LoVo (cell line): ENCODE data around the gene PIK3AP1.
A peak's percentile ranks its signal among the peaks of the same experiment; 100 is the strongest.
"Not testable (repeated sequence)": the region's sequence is repeated elsewhere in the genome, so short reads cannot be mapped to it uniquely, and the experiment has no call there.

Experiments
- DNase-seq: peaks from one replicate; pipeline ENCODE4 v3.0.0-alpha.2; 2016; ENCODE audit warnings: low spot score

The PIK3AP1 gene

DNA sequence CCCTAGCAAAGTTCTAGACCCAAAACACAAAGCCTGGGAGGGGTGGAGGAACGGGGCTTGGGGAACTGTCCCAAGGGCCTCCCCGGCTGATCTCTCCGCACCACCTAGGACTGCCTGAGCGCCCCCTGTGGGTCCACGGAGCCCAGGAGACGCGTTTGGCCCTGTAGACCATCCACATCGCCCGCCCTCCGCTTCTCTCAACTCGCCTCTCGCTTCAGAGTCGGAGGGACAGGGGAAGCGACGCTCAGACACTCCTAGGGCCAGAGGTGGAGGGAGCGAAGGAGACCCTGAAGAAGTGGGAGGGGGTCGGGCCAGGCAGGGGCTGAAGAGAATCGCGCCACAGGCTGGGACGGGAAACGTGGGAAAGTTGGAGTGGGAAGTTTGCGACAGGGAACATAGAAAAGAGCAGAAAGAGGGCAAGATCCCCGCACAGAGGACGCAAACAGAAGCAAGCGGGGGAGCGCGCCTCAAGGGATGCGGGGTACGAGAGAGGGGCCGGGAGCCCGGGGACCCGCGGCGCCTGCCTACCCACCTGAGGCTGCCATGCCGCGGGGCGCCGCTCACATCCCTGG lies 378 bp downstream of the PIK3AP1 start:
- peak; percentile 65 for DNase-seq

DNA sequence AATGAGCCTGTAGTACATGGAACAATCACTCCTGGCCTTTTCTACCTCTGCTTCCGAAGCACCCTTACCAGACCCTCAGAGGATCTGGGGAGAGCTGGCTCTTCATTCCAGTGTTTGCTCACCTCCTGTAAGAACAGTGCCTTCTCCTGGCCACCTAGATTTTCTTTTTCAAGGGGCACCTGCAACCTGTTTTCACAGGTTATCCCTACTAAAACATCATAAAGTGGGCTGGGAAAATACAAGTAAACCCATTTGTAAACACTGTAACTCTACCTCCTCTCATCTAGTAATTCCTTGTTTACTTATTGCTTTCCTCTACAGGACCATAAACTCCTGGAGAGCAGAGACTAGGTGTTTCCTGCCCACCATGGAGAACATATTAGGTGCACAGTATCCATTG lies 1.1 kb downstream of the PIK3AP1 start:
- DNase-seq, result no peak

DNA sequence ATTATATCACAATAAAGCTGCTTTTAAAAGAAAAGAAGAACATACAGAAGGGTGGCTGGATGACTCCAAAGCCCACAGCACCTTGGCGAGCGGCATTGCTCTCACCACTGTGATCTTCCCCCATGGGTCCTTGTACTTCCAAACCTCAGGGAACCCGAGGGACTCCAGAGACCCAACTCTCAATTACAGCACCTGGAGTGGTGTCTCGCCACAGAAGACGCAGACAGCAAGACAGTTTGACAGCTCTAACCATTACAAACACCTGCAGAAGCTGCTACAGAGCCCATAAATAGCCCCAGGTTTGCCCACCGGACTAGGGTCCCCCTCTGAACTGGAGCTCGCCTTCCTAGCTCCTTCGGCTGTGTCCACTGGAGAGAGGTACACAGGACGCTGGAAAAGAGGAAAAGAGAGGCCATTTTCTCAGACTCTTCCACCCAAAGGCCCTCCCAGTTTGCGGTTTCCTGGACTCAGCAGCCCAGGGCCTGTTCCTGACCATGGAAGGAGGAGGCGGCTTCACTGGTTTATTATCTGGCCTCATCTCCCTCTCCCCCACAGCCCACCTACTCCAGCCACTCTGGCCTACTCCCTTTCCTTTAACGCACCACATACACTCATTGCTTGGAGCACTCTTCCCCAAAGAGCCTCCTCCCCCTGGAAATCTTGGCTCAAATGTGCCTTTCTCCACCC lies 1.9 kb downstream of the PIK3AP1 start:
- DNase-seq, result no peak

DNA sequence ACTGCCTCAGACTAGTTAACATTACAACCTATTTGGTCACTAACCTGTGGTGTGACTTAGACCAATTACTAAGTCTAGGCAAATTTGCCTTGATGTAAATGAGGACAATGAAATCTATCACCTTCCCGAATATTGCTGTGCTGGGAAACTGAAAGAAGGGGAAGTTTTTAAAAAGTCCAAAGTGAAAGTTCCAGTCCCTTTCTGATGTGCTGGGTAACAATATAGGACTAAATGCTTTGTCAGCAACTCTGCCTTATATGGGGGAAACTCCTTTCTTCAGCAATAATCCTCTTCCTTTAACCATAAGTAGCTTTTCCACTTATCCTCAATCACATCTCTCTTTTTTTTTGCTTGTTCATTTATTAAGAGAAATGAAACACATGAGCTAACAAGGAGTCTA lies 3.9 kb downstream of the PIK3AP1 start:
- DNase-seq, result no peak

DNA sequence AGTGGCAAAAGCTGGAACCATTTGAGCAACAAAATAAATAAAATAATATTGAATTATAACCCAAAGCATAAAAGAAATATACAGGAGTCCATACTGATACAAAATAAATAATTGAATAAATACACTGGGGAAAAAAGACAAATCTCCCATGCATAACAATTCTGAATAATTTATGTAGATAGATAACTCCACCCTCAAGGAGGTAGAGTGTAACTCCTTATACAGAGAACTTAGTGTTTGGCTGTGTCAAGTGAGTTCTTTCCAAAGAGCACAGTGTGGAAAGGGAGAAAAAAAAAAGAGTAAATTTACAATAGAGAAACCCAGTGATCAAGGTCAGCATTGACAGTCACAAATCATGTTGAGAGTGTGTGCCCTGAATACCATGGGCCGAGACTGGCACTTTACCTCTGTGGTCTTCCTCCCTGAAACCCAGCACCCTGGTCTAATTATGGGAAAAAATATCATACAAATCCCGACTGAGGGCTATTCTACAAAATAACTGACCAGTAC lies 5.5 kb downstream of the PIK3AP1 start:
- DNase-seq, result no peak

DNA sequence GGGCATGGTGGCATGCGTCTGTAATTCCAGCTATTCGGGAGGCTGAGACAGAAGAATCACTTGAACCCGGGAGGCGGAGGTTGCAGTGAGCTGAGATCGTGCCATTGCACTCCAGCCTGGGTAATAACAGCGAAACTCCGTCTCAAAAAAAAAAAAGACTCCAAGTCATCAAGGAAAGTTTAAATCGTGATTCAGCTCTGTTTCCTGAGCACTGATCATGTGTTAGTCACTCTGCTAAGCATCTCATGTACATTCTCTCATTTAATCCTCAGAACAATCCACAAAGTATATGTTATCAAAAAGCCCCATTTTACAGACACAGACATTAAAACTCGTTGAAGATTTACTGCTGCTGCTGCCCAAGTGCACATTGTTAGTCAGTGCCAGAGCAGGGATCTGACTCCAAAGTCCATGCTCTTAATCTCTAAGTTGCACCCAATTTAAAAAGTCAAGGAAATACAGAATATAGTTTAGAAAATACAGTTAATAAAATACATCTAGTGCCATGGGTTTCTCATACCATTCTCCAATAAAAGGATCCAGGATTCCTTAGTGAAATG lies 6.2 kb downstream of the PIK3AP1 start:
- no peak for DNase-seq

DNA sequence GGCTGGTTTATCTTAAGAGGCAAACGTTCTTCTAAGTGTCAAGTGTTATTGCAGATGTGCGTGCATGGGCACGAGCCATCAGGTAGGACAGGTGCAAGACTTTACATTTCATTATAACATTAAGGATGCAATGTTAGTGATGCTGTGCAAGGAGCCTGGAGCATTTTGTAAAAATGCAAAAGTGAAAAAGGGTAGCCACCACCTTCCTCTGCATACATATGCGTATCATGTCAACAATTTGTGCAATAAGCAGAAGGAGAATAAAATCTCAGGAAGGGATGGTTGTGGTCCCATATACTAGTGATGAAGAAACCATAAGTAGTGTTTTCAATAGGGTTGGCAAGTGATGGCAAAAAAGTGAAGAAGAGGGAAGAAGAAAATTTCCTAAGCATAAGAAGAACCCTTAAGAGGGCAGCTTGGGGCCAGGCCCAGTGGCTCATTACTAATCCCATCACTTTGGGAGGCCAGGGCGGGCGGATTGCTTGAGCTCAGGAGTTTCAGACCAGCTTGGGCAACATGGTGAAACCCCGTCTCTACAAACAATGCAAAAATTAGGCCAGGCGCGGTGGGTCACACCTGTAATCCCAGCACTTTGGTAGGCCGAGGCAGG lies 7.5 kb downstream of the PIK3AP1 start:
- no peak for DNase-seq

DNA sequence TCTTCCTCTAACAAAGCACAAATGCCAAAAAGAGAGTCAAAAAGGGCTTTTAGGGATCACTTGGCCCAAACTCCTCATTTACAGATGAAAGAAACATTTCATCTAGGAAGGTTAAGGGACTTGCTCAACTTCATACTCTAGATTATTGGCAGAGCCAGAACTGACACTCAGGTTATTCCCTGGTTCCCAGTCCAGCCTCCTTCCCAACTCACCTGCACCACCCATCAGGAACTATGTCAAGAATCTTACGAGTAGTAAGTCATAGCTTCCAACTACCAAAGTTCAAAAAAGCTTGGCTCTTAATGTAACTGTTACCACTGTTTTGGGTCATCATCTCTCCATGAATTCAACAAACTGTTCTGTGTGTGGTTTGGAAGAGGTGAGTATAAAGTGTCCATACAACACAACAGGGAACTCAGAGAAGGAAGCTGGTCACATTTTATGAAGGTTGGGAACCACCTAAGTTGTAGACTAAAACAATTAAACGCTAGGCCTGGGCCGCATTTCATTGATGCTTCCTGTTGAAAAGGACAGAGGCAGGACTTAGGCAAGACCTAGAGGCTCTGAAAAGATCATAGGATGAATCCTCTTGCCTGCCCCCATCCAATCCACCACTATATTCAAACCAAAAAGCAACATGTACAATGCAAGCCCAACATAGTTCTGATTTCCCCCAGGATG lies 9.1 kb downstream of the PIK3AP1 start:
- no peak for DNase-seq

DNA sequence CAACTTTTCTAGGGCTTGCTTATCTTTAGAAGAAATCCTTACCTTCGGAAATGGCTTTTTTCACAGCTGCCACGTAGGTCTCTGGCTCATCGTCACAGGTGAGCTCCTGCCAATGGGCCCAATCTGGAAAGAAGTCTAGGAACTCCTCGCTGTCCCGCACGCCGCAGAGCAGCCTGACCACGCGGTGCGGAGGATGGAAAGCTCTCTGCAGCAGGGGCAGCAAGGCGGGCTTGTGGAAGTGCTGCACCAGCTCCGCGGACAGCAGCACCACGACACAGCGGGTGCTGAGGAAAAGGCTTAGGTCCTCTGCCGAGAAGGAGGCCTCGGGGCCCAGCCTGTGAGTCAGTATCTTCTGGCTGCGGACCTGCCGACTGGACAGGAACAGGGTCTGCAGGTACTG lies 10.8 kb downstream of the PIK3AP1 start:
- no peak for DNase-seq

DNA sequence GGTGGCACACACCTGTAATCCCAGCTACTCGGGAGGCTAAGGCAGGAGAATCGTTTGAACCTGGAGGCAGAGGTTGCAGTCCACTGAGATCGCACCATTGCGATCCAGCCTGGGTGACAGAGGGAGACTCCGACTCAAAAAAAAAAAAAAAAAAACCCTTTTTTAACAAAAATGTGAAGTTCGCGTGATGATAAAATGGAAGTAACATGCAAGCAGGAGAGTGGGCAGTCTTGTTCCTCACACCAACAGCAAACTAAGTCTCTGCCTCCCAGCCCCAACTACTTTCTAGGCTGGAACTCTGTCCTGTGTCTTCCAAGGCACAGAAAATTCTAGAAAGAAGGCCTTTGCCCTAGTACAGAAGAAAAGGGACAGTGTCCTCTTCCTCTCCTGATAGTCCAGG lies 11.3 kb downstream of the PIK3AP1 start:
- no peak for DNase-seq

DNA sequence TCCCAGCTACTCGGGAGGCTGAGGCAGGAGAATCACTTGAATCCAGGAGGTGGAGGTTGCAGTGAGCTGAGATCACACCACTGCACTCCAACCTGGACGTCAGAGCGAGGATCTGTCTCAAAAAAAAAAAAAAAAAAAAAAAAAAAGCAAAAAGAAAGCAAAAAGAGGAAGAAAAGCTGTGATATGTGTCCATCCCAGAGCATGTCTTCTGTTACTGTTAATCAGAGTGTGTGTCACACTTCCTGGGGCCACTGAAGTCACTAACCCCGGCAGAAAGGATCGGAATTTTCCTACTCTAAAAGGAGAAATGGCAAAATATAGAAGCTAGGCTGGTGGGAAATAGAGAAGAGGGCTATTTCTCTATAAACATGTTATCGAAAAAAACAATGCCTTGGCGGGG lies 11.9 kb downstream of the PIK3AP1 start:
- no peak for DNase-seq

DNA sequence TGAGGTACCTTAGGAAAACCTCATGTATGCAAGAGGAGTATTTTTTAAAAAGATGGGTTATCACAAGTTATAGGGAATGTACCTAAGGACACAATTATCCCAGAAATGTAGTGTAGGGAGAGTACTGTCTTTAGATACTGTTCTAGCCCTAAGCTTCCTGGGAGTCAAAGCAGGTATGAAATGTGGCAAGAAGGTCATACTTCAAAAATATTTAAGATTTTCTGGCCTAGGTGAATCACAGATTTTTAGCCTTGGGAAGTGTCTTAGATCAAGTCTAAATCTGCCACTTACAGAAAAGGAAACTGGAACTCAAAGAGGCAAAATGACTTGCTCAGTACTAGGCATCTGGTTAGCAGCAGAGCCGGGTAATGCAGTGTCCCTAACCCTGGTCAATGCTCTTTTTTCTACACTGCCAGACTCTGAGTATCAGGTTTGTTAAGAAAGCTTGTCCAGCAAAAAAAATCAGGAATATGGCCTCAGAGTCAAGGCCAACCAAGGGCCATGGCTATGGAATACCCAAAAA lies 13.9 kb downstream of the PIK3AP1 start:
- DNase-seq, result no peak

DNA sequence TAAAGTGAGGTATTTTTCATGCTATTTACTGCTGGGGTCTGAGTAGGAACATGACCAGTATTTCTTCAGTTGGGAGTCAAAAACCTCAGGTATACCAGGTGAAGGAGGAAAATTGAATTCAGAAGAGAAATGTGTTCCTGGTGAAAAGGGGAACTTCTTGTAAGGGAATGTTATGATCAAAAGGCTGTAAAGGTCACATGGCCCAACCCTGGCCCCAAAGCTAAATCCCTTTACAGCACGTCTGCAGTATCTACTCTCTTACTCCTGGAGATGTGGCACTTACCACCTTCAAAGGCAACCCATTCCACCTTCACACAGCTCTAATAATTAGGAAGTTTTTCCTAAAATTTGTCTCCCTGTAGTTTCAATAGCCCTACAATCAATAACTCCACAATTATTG lies 15.2 kb downstream of the PIK3AP1 start:
- no peak for DNase-seq

DNA sequence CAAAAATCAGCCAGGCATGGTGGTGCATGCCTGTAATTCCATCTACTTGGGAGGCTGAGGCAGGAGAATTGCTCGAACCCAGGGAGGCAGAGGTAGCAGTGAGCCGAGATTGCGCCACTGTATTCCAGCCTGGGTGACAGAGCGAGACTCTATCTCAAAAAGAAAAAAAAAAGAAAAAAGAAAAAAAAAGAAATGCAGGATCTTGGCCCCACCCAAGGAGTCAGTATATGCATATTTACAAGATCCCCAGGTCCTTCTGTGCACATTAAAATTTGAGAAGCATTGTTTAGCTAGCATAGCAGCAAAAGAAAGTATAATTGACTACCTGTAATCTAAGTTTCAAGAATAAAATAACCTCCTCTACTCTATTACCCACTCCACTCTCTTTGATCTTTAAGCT lies 15.8 kb downstream of the PIK3AP1 start:
- no peak for DNase-seq

DNA sequence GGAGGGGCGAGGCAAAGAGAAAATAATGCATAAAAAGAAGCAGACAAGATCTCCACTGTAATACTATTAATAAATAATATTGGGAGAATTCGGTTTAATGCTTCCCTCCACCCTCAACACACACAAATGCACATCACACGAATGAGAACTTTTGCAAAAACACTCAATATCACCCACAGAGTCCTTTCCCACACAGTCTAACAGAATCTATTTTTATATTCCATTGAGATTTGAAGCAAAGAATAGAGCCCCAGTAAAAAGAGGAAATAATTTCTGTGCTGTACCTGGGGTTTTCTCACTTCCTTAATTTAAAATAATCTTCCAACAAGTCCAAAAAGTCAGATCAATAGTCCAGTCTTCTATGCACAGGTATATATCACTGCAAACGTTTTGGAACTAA lies 17.0 kb downstream of the PIK3AP1 start:
- DNase-seq, result no peak

DNA sequence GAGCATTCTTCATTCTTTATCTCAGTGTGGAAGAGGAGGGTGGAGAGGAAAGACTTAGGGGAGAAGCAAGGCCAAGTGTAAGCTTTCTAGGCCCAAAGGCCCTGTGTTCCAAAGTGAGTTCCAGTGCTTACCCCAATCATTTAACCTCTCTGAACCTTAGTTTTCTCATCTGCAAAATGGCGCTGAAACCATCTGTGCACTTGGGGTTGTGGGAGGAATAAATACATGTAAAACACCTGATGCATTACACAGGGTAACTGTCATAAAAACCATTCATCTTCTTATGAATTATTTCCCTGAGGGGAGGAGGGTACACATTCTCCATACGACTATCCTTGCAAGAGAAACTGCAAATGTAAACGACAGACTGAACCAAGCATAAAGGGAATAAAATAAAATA lies 19.0 kb downstream of the PIK3AP1 start:
- DNase-seq, result no peak

DNA sequence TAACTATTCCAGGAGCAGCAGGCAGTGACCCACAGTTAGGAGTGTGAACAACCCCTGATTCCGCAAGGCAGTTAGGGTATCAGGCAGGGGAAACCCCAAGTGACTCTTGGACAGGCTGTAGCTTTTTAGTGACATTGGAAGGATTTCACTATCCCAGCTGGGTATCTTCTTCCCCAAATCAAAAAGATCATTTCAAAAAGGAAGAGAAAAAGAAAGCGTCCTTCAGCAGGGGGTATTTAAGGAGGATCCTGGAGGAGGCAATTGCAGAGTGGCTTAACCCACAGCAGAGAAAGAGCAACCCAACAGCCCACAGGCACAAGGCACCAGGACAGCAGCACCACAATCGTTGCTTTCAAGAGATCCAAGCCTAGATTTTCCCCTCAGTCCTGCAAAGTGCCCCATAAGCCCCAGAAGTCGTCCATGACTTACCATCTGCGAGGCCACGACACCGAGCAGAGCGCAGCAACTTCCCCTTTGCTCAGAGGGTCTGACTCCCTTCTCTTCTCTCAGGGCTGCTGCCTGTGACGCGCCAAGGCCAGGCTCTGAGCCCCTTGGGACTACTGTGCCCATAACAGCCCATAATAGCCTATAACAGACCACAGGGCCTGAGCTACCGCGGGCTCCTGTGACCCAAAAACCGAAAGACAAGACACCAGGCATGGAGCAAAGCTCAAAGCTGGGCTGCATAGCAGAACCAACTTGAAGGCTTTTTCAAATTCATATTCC lies 19.8 kb downstream of the PIK3AP1 start:
- DNase-seq, result no peak

DNA sequence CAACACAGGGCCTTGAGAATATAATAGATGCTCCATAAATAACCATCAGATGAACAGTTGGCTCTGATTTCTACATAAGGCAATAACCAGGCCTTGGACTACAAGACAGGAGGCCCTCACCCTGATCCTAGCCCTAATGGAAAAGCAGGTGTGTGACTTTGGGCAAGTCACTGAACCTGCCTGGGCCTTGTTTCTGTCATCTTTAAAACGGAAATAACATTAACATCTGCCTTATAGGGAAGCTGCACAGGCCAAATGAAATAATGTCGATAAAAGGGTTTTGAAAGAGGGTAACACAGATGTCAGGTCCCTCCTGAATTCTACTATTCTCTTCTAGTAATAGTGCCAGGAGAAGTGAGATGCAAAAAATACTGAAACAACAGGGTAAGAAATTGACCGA lies 20.7 kb downstream of the PIK3AP1 start:
- DNase-seq, result no peak

DNA sequence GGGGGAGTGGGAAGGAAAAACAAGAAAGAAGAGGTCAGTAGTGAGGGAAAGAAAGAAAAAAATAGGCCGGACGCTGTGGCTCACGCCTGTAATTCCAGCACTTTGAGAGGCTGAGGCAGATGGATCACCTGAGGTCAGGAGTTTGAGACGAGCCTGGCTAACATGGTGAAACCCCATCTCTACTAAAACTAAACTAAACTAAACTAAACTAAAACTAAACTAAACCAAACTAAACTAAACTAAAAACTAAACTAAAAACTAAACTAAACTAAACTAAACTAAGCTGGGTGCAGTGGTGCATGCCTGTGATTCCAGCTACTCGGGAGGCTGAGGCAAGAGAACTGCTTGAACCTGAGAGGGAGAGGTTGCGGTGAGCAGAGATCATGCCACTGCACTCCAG lies 22.0 kb downstream of the PIK3AP1 start:
- DNase-seq, result not testable (repeated sequence)

DNA sequence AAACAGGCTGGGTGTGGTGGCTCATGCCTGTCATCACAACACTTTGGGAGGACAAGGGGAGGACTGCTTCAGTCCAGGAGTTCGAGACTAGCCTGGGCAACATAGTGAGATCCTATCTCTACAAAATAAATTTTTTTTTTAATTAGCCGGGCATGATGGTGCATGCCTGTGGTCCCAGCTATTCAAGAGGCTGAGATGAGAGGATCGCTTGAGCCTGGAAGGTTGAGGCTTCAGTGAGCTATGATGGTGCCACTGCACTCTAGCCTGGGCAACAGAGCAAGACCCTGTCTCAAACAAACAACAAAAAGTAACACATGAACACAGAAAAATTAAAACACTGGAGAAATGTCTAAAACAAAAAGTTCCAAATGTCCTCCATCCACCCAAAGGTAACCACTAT lies 22.9 kb downstream of the PIK3AP1 start:
- no peak for DNase-seq

DNA sequence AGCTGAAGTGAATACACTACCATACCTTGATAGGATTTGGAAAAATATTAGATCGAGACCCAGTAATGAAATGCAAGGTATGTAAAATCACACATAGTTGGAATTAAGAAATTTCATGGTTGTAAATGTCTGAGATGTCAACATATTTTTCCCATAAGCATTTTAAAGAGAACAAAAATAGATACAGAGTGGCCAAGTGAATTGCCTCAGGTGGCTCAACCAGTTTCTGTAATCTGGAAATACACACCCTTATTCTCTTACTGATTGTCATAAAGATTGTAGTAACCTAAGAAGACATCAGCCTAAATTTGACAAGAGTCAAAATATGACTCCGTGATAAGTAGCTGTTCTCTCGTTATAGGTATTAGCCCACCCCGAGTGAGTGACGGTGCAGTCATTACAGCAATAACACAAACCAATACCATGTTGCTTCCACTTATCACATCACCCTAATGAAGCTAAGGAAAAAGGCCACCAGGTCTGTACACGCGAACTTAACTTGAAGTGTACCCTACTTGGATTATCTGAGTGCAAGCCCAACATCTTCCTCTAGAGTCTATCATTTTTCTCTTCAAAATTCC lies 23.4 kb downstream of the PIK3AP1 start:
- no peak for DNase-seq
